Activated T-helper 1 cell treated with Interleukin-2 at 50 U/mL for 16 hours (primary cell): ENCODE data around the gene PPP1R9A.

Source experiments
- DNase-seq: peaks from one replicate; pipeline ENCODE4 v3.0.0-alpha.2; 2020; ENCODE audit warnings: low read depth

Gene PPP1R9A

DNA sequence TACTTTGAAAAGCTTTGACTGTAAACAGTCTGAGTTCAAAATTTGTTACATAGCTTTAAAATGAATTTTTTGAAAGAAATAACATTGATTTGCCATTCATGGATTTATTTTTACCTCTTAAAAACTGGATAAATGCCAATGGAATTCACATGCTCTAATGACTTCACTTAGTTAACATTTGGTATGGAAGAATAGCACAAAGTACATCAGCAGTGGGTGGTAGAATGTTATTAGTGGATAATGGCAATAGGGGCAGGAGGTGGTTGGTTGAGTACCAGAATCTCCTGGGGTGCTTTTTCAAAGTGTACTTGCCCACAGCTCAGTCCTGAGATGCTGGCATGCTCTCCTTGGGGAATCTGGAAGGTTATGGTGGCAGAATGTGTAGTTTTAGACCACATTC lies 4.7 kb downstream of the PPP1R9A start:
- no peak for DNase-seq

DNA sequence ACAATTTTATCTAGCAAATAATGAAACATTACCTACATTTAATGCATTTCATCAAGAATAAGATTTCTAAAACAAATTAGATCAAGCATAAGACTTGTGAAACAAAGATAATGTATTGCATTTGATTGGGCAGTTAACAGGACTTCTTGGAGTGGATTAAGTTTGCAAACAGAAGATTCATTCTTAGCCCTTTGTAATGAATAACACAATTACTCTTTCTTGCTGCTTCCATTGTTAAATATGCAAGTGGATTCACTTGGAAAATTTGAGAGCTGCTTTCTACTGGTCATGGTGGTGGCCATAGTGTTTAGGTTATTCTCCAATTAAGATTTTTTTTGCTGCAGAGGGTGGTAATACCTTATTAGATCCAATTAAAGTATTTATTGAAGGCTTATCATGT lies 6.0 kb downstream of the PPP1R9A start:
- no peak for DNase-seq

DNA sequence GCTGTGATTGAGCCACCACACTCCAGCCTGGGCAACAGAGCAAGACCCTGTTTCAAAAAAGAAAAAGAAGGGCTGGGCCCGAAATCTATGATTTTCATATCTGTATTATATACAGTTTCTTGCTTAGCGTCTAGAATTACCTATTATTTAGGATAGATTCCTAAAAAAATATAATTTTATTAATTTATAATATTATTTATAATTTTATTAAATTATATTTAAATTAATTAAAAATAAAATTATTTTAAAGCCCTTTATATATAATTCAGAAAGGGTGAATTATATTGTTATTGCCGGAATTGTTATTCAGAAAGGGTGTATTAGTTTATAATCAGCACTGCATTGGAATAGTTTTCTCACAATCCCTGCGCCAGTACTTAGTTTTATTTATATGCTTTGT lies 14.5 kb downstream of the PPP1R9A start:
- DNase-seq, result no peak

DNA sequence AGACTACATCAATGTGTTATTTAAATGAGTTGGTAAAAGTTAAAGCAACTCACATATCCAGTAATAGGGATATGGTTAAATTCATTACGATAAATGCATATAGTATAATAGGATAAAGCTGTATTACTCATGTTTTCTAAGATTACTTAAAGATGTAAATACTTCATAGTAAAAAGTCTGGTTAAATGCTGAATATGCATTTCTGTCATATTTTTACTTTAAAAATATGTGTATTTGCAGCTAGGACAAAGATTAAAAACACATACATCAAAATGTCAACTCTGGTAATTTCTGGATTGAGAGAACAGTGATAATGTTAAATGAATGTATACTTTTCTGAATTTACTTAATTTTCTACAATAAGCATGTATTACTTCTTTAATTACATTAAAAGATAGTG lies 15.1 kb downstream of the PPP1R9A start:
- no peak for DNase-seq

DNA sequence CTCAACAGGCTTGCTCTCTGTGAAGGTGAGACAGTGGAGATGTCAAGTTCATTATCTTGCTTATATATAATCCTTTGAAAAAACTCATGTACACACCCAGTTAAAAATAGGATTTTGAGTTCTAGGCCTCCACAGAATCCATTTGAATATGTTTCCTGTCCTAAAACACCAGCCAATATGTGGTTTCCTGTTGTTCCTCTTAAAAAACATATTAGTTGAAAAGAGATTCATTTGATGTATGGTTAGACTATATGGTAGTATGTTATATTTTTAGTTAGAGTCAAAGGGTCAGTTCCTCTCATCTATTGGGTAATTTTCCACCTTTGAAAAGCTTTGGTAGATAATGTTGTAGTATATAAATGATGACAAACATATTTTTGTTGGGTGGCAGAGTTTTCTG lies 16.0 kb downstream of the PPP1R9A start:
- no peak for DNase-seq

DNA sequence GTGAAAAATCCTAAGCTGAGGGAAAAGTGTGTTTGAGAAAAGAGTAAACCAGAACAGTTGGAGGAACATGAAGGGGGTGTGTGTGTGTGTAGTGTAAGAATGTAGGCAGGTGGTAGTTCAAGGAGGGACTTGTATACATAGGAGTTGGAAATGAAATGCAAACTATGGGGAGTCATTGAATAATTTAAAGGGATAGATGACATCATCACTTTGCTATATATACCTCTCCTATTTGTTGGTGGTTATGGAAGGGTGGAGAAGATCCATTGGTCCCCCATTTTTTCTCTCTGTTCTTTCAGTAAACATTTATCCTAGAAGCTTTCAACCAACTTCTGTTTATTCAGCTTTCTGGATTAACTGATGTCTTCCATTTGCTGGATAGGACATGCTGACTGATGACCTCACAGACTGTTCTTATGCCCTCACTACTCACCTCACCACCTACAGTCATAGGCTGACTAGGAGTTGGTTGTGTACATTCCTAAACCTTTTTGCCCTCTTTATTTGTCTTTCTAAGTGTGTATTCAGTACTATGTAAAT lies 20.8 kb downstream of the PPP1R9A start:
- no peak for DNase-seq

DNA sequence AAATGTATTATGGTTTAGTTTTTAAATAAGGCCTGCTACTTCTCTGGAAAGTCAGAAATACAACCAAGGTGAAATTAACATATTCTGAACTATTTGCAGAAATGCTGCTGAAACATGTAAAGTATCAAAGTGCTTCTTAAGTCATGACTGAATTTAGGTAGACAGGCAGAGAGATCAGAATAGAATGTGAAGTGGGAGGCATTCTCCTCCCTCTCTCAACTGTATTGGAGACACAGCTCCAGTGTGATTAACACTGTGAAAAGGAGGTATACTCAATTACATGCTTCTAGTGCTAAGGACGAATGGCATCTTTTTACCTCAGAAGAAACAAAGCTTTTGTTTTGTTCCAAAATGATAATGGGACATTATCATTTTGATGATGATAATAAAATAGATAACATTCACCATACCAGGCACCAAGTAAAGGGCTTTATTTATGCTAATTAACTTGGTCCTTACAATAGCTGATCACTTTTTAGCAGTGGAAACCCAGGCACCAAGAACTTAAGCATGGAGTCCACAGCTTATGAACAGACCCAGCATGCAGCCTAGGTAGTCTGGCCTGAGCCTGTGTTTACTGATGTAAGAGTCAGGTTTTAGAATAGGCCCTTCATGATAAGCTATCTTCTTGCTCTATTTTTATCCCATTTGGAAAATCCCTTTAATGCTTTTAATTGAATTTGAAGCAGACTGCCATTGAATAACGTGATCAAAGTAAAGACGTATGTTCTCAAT lies 26.0 kb downstream of the PPP1R9A start:
- DNase-seq, result no peak

DNA sequence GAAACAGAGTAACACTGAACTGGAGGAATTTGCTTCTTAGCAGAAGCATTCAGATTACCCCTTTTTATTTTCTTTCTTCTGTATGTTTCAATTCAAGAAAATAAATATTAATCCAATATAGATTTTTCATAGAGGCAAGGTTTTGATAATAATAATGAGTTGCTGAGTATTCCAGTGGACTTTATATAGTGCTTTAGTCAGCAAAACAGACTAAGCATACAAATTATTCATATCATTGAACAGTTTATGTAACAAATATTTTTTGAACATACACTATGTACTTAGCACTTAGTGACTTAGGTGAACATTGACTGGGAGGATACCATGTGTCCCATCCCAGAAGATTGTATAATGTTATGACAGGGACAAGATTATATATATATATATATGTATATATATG lies 32.0 kb downstream of the PPP1R9A start:
- DNase-seq, result no peak

DNA sequence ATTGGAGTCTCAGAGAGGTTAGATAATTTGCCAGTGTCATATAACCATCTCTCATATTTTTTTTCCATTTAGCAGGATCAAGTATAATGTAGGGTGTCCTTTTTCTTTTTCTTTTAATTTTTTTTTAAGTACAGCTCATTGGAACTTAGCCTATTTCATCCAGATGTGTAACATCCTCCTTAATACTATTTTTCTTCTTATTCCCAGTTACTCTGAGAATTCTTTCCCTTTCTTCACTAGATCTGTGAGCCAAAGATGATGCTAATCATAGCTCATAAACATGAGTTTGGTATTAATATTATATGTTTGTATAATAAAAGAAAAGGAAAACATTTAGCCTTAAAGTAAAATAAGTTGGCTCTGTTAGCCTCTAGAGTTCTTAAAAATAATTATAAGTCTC lies 32.8 kb downstream of the PPP1R9A start:
- no peak for DNase-seq

DNA sequence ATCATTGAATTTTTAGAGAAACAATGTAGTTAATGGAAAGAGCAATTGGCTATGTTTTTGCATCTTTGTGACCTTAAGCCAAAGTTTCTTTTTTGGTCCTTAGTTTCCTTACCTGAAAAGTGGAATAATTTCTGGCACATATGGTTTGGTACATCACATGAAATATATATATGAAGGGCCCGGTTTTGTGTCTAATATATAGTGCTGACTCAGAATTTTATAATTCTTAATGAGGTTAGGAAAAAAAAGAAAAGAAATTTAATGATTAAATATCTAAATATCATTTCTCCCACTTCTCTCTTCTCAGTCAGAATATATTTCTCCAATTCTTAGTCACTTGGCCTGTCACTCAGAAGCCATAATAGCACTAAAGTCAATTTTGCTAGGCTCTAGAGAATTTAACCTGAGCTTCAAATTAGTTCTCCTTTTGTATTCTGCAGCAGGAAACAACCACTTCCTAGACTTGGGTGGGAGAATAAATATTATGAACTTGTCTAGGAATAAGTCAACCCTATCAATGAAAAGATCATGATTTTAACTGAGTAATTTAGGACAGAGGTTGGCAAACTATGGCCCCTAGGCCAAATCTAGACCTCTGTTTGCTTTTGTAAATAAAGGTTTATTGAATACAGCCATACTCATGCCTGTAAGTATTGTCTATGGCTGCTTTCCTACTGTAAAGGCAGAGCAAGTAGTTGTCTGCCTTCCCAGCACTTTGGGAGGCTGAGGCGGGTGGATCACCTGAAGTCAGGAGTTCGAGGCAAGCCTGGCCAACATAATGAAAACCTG lies 34.6 kb downstream of the PPP1R9A start:
- DNase-seq, result no peak

DNA sequence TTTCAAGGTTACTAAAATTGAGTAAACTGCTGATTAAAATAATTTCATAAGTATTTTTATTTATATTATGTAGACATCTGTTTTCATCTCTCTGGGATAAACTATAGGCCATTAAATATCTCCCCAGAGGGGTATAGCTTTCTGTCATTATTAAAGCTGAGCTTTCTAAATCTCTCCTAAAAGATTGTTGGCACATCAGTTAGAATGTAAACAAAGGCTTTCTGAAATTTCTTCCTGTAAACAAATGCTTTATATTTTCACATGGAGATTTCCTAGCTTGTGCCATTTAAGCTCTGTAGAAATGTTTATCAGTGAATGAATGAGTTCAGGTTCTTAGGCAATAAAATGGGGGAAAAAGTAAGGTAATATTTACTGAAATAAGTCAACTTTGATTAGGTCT lies 35.7 kb downstream of the PPP1R9A start:
- no peak for DNase-seq

DNA sequence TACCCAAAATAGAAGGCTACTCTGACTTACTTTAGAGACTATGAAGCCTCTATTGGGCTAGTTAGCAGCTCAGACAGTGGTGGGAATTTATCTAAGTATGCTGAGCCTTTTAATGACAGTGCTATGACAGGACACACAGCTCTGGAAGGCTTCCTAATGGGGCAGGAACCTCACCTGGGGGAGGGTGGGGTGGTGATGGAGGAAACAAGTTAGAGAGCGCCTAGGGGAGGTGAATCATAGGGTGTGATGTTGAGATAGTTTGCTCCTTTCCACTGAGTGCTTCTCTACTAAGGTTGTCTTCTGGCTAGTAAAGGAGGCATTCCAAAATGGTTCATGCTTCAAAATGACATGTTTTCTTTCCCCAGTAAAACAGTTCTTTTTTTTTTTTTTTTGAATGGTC lies 42.1 kb downstream of the PPP1R9A start:
- no peak for DNase-seq

DNA sequence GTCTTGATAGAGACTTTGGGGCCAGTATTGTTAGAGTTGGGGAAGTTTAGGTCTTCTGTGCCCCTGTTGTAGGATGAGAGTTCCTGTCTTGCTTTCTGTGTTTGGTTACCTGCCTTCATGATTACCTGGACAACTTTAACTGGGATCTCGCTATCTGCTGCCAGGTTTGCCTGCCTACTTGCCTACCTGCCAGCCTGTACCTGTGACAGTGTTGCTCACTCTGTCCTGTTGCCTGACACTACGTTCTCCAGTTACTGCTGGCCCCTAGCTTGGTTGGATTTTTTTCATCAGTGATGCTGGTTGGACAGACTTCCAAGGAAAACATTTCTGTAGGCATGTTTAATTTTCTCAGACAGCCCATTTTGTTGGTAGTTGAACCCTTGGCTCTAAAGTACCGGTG lies 48.4 kb downstream of the PPP1R9A start:
- DNase-seq, result no peak

DNA sequence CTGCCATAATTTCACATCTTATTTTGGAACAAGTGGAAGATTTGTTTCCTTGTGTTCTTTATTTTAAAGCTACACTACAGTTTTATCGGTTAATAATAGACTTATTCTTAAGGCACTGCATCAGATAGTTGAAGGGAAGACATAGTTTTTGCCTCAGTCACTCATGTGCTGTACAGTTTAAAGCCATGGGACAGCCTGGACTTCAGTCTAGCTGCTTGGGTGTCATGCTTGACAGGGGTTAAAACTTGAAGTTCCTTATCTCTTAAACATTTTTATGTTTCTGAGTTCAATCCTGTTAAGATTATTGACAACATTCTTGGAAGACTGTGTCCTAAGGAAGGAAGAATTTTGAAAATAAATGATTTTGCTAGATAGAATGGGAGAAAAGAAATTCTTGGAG lies 49.7 kb downstream of the PPP1R9A start:
- DNase-seq, result no peak

DNA sequence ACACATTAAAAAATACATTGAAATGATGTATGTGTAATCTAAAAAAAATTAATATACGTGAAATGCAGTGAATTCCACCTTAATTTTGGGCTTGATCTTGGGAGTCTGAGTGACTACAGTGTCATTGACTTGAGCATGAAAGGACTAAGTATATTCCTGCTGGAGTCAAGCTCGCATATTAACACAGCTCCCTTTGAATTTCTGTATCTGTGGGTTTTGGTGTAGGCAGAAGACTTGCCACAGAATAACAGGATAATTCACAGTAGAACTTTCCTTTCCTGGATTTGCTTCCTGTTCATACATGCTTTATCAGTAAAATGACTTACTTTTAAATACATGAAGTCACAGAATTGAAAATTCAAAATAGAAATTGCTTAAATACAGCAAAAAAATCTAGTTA lies 55.3 kb downstream of the PPP1R9A start:
- no peak for DNase-seq

DNA sequence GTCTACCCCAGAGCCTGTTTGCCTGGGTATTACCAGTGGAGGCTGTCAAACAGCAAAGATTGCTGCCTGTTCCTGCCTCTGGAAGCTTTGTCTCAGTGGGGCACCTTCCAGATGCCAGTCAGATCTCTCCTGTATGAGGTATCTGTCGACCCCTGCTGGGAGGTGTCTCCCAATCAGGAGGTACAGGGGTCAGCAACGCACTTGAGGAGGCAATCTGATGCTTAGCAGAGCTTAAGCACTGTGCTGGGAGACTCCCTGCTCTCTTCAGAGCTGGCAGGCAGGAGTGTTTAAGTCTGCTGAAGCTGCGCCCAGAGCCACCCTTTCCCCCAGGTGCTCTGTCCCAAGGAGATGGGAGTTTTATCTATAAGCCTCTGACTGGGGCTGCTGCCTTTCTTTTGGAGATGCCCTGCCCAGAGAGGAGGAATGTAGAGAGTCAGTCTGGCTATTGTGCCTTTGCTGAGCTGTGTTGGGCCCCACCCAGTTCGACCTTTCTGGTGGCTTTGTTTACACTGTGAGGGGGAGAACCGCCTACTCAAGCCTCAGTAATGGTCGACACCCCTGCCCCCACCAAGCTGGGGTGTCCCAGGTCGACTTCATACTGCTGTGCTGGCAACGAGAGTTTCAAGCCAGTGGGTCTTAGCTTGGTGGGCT lies 62.2 kb downstream of the PPP1R9A start:
- DNase-seq, result no peak

DNA sequence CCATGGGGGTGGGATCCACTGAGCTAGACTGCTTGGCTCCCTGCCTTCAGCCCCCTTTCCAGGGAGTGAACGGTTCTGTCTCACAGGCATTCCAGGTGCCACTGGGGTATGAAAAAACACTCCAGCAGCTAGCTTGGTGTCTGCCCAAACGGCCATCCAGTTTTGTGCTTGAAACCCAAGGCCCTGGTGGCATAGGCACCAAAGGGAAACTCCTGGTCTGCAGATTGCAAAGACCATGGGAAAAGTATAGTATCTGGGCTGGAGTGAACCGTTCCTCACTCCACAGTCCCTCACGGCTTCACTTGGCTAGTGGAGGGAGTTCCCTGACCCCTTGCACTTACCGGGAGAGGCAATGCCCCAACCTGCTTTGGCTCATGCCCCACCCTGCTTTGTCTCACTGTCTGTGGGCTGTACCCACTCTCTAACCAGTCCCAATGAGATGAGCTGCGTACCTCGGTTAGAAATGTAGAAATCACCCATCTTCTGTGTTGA lies 62.7 kb downstream of the PPP1R9A start:
- DNase-seq, result no peak

DNA sequence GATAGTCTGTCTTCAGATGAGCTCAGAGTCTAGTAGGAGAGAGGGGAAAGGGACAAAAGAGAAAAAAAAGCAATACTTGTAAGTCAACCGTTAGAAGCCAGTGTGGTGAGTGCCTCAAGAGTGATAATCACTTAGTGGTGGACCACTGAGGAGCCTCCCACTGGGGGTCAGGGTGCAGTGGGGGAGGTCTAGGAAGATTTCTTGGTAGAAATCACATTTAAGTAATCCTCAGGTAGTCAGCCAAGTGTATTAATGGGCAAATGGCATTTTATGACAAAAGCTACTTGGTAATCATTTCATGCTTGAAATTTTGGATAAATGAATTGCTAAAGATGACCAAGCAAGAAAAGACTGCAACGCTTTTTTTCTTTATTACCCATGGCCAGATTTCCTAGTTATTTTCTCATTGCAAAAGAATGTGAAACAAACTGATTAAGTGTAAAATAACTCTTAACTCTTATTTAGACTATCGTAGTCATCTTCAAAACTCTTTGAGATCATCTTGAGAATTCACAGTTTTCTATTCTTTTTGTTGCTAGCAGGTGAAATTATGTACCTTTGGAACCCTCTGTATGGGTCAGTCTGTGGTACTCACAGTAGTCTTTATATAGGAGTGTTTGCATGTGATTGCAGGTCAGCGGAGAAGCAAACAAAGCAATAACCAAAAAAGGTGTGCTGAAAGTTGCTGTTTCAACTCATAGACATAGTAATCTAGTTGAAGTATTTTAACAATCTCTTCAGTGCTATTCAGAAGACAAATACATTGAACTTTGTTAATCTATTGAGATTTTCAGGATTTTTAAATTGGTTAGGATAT lies 63.9 kb downstream of the PPP1R9A start:
- DNase-seq, result no peak

DNA sequence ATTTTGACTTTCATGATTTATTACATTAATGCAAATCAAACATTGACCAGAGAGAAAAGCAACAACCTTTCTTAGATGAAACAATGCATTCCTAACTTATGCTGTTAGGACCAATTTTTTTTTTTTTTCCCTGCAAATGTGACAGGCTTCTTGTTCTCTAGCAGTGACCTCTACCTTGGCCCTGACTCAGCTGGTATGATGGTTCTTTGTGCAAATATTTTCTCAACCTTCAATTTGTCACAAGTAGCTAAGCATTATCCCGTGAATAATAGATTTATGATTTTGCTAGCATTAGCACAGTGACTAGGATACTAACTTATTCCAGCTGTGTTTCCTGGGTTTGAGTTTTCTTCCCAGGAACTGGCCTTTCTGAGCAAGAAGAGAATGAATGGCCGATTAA lies 64.9 kb downstream of the PPP1R9A start:
- DNase-seq, result no peak

DNA sequence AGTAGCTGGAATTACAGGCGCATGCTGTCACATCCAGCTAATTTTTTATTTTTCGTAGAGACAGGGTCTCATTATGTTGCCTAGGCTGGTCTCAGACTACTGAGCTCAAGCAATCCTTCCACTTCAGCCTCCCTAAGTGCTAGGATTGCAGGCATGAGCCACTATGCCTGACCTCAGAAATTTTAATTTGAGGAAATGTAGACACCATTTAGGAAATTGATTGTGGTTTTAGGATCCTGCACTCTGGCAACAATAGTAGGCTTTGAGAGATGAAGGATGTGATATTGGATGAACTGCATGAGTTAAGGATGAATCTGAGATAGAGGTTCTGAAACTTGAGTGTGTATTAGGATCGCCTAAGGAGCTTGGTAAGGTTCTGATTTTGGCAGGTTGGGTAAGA lies 66.5 kb downstream of the PPP1R9A start:
- no peak for DNase-seq

DNA sequence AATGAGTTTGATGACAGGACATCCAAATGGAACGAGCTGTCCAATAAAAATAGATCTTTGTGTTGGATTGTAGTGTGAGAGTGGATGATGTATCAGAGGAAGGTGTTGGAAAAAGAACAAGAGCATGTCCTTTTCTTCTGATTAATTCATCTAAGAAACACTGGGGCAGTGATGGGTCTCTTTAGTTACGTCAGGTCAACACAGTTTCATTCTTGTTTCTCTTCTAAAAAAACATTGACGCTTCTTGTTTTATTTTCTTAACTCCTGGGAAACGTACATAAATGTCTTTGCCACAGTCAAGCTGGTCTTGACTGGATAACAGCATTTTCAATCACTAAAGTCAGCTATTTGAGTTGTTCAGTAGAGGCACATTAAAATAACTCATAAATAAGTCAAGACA lies 67.0 kb downstream of the PPP1R9A start:
- no peak for DNase-seq

DNA sequence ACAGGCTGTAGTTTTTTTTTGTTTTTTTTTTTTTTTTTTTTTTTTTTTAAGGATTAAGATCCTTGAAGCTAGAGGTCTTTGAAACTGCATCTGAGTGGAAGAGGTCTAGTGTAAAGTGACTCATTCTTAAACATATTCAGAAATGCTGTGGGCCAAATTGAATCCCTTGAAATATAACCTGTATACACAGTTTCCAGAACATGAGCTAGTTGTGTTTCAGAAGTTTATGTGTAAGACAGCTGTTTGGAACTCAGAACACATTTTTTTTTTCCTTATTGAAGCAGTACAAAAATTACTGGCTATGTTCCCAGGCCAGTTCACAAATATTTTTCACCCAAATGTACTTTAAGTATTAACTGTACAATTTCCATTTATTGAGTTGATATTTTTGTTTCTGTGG lies 67.9 kb downstream of the PPP1R9A start:
- DNase-seq, result no peak
